GM12873 (cell line): ENCODE results near the gene SLC6A6.

Experiments
- TF ChIP-seq, protein P1 (sequence below): IDR thresholded peaks from 2 replicates; pipeline ENCODE4 v1.5.1; 2012; ENCODE audit warnings: low read depth, mild to moderate bottlenecking, moderate library complexity, low read length, control low read depth; ENCODE audit not compliant: insufficient read depth; ENCODE audit errors: missing control alignments

Gene SLC6A6

DNA sequence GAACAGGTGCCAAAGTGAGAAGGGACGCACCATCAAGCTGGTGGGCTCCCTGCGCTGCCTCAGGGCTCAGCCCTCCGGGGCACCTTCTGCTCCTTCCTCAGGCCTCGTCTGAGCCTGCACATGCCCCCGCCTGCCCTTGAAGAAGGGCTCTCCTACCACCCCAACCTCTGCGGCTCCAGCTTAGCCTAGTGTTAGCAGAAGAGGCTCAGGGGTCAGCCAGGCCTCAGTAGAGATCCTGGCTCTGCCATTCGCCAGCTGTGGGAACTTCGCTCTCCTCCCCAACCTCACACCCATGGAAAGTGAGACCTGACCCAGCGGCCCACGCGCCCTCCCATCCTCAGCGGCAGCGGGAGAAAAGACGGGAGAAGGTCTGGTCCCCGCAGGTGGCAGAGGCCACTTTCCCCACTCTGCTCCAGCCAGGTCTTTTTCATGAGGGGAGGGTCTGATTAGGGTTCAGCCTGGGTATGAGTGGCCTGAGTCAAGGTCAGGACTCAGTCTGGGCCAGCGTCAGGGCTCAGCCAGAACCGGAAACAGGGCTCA, 129.5 kb downstream of the SLC6A6 start:
- TF ChIP-seq, protein P1, sequence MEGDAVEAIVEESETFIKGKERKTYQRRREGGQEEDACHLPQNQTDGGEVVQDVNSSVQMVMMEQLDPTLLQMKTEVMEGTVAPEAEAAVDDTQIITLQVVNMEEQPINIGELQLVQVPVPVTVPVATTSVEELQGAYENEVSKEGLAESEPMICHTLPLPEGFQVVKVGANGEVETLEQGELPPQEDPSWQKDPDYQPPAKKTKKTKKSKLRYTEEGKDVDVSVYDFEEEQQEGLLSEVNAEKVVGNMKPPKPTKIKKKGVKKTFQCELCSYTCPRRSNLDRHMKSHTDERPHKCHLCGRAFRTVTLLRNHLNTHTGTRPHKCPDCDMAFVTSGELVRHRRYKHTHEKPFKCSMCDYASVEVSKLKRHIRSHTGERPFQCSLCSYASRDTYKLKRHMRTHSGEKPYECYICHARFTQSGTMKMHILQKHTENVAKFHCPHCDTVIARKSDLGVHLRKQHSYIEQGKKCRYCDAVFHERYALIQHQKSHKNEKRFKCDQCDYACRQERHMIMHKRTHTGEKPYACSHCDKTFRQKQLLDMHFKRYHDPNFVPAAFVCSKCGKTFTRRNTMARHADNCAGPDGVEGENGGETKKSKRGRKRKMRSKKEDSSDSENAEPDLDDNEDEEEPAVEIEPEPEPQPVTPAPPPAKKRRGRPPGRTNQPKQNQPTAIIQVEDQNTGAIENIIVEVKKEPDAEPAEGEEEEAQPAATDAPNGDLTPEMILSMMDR, result no peak

DNA sequence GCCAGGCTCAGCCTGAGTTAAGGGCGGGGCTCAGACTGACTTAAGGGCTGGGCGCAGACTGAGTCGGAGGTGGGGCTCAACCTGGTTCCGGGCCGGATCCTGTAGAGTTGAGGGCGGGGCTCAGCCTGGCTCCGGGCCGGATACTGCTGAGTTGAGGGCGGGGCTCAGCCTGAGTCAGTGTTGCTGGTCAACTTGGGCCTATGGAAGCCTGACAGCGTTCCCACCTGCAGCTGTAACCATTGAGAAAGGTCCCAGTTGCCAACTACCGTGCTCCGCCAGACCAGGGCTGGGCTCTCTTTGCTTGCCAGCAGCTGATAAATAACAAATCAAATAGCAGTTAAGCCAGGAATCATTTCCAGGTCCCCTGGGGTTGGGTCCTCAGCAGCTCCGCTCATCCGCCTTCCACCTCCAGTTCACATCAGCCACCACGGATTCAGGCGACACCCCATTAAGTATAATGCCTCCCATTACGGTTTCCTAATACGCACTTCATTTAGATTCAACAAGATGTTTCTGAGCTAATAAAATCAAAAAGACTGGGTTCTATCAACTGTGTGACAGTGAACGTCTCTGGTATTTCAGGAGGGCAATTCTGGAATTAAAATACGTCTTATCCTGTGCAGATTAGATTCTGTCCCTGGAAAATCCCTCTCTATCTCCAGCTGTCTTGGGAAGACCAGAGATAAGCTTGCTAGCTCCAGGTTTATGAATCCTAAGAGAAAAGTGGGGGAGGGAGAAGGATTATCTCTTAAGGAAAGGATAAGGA, 130.5 kb downstream of the SLC6A6 start:
- TF ChIP-seq, protein P1, result no peak

DNA sequence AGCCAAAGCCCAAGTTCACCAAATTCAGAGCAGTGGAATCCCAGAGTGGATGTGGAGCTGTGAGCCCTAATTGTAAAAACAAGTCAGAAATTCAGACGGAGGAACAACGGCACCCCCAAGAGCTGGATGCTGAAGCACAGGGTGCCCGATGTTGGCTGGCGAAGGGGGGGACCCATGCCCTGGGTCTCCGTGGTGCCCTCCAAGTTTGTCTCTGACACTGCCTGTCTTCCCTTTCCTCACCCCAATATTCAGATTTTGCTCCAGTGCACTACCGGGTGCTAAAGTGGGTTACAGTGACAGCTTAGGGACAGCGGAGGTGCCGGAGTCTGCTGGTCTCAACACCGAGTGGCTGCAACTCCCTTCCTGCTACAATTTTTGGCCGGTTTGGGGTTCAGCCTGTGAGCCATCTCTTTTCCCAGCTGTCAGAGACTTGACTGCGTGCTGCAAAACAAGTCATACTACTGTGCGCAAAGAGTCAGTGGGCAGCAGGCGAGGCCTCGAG, 131.1 kb downstream of the SLC6A6 start:
- TF ChIP-seq, protein P1, result no peak

DNA sequence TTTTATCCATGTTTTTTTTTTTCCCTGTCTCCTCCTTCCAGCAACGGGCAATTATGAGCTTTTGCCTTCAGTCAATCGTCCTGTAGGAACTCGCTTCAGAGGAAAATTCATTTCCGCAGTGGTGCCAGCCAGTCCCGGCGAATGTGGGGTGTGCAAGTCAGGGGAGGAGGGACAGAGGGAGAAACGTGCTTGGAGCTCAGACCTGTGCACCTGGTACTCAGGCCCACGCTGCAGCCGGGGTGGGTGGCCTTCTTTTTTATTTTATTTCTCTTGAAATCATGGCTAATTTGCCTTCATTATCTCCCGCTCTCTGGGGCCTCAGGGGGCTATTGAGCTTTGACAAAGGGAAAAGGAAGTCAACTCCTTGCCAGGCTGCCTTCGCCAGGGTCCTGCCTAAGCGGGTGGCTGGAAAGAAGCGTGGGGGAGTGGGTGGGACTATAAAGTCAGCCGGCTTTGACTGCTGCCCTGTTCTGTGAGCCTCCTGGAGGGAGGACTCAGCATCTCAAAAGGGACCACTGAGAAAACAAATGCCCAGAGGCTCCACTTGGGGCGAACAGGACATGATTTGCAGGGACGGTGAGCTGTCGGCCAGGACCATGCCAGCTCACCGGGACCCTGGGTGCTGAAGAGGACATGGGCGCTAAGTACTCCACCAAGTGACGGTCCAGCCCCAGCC, 132.2 kb downstream of the SLC6A6 start:
- TF ChIP-seq, protein P1, result no peak

DNA sequence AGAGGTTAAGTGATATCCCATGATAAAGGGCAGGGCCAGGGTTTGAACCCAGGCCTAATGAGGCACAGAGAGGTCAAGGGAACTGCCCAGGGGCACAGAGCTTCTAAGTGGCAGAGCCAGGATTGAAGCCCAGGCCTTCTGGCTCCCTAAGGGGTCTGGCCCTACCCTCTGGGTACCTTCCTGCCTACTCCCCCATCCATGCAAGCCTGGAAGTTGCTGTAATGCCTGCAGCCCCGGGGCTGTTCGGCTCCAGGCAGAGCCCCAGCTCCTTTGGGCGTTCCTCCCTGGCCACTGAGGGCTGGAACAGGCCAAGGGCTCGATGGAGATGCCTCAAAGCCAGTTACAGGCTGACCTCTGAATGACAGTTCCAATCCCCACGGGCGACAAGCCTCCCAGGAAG, 133.2 kb downstream of the SLC6A6 start:
- TF ChIP-seq, protein P1, result no peak

DNA sequence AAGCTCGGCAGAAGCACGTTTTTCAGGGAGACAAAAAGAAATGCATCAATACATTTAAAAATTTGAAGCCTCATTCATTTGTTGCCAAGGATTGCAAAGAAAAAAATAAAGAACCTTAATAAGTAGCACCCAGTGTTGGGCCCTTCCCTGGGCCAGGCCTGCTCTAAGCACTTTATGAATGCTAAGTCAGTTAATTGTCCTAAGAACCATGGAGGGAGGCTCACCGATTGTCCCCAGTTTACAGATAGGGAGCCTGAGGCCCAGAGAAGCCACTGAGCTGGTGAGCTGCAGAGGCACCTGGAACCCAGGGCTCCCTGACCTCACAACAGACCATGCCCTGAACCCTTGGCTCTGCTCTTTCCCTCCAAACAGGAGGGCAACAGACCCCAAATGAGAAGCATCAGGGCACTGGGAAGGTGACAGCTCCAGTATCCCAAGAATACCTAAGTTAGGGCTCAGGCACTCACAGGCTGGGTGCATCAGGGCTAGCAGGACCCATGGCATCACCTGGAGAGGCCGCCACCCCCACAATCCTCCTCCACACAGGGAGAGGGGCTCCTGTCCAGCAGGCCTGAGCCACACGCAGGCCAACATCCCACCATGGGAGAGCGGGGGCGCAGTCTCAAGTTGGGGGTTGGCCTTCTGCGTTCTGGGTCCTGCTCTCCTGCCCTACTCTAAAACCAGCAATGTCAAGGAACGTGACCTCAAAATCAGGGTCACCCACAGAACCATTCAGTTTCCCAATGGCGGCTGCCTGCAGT, 133.8 kb downstream of the SLC6A6 start:
- TF ChIP-seq, protein P1, result no peak
